ENCODE results near the gene SLC29A2.
A peak's percentile ranks its signal among the peaks of the same experiment; 100 is the strongest.
"Not testable (repeated sequence)": the region's sequence is repeated elsewhere in the genome, so short reads cannot be mapped to it uniquely, and the experiment has no call there.

SLC29A2 gene

GRCh38 chr11:66326261-66327111, 45.1 kb downstream of the SLC29A2 start:
- no peaks in the 10 kb centered on the region for H3K9me3 Mint-ChIP-seq
- no peak overlapping the region for H3K4me3 Mint-ChIP-seq
- no peaks in the 10 kb centered on the region for H3K36me3 Mint-ChIP-seq (ENCODE audit: low read depth)
- peak overlapping the region; percentile 86 for H3K27ac Mint-ChIP-seq
- H3K27me3 Mint-ChIP-seq (ENCODE audit: low read depth): no peaks in the 10 kb centered on the region
- H3K4me1 Mint-ChIP-seq (ENCODE audit: low read depth): peaks cover 28% of the 10 kb centered on the region

GRCh38 chr11:66325263-66325671, 46.3 kb downstream of the SLC29A2 start:
- peaks cover 28% of the 10 kb centered on the region for H3K4me1 Mint-ChIP-seq (ENCODE audit: low read depth)
- no peaks in the 10 kb centered on the region for H3K27me3 Mint-ChIP-seq (ENCODE audit: low read depth)
- H3K4me3 Mint-ChIP-seq: no peak overlapping the region
- no peaks in the 10 kb centered on the region for H3K9me3 Mint-ChIP-seq
- no peak overlapping the region for H3K27ac Mint-ChIP-seq
- peaks cover under 1% of the 10 kb centered on the region for H3K36me3 Mint-ChIP-seq (ENCODE audit: low read depth)

- Mint-ChIP-seq H3K36me3 (ENCODE audit: low read depth) (peaks cover 1% of the 10 kb centered on the region), H3K27me3 (ENCODE audit: low read depth) (no peaks in the 10 kb centered on the region), H3K4me1 (ENCODE audit: low read depth) (peaks cover 28% of the 10 kb centered on the region), H3K27ac (peak overlapping the region; percentile 13), H3K9me3 (no peaks in the 10 kb centered on the region), H3K4me3 (no peak overlapping the region)
Observed at GRCh38 chr11:66324664-66325063, 46.9 kb downstream of the SLC29A2 start.

GRCh38 chr11:66323684-66324083, 47.9 kb downstream of the SLC29A2 start:
- Mint-ChIP-seq H3K4me3 (no peak overlapping the region), H3K9me3 (no peaks in the 10 kb centered on the region), H3K36me3 (ENCODE audit: low read depth) (peaks cover 3% of the 10 kb centered on the region), H3K27ac (no peak overlapping the region), H3K4me1 (ENCODE audit: low read depth) (peaks cover 33% of the 10 kb centered on the region), H3K27me3 (ENCODE audit: low read depth) (peaks cover 2% of the 10 kb centered on the region)

- Mint-ChIP-seq H3K27me3 (ENCODE audit: low read depth) (peaks cover 3% of the 10 kb centered on the region), H3K9me3 (no peaks in the 10 kb centered on the region), H3K4me1 (ENCODE audit: low read depth) (peaks cover 34% of the 10 kb centered on the region), H3K4me3 (no peak overlapping the region), H3K27ac (no peak overlapping the region), H3K36me3 (ENCODE audit: low read depth) (peaks cover 4% of the 10 kb centered on the region)
Observed at GRCh38 chr11:66322732-66323427, 48.7 kb downstream of the SLC29A2 start.

GRCh38 chr11:66321606-66322005, 50.0 kb downstream of the SLC29A2 start:
- H3K36me3 Mint-ChIP-seq (ENCODE audit: low read depth): peaks cover 4% of the 10 kb centered on the region
- H3K9me3 Mint-ChIP-seq: no peaks in the 10 kb centered on the region
- peaks cover 3% of the 10 kb centered on the region for H3K27me3 Mint-ChIP-seq (ENCODE audit: low read depth)
- H3K27ac Mint-ChIP-seq: no peak overlapping the region
- no peak overlapping the region for H3K4me3 Mint-ChIP-seq
- peaks cover 31% of the 10 kb centered on the region for H3K4me1 Mint-ChIP-seq (ENCODE audit: low read depth)

- H3K4me1 Mint-ChIP-seq (ENCODE audit: low read depth): peaks cover 25% of the 10 kb centered on the region
- H3K4me3 Mint-ChIP-seq; H3K36me3 Mint-ChIP-seq (ENCODE audit: low read depth); H3K27me3 Mint-ChIP-seq (ENCODE audit: low read depth); H3K9me3 Mint-ChIP-seq; H3K27ac Mint-ChIP-seq: not testable (repeated sequence)
Observed at GRCh38 chr11:66320748-66321147, 50.8 kb downstream of the SLC29A2 start.

GRCh38 chr11:66320289-66320688, 51.3 kb downstream of the SLC29A2 start:
- H3K9me3 Mint-ChIP-seq; H3K27me3 Mint-ChIP-seq (ENCODE audit: low read depth); H3K27ac Mint-ChIP-seq; H3K36me3 Mint-ChIP-seq (ENCODE audit: low read depth); H3K4me3 Mint-ChIP-seq: not testable (repeated sequence)
- peaks cover 22% of the 10 kb centered on the region for H3K4me1 Mint-ChIP-seq (ENCODE audit: low read depth)

GRCh38 chr11:66318600-66318970, 53.0 kb downstream of the SLC29A2 start:
- Mint-ChIP-seq H3K9me3 (no peaks in the 10 kb centered on the region), H3K36me3 (ENCODE audit: low read depth) (peaks cover 4% of the 10 kb centered on the region), H3K4me3 (no peak overlapping the region), H3K27ac (peak overlapping the region; percentile 50), H3K27me3 (ENCODE audit: low read depth) (peaks cover 7% of the 10 kb centered on the region), H3K4me1 (ENCODE audit: low read depth) (peaks cover 28% of the 10 kb centered on the region)

GRCh38 chr11:66317723-66318599, 53.6 kb downstream of the SLC29A2 start:
- peak overlapping the region; percentile 75 for H3K27ac Mint-ChIP-seq
- H3K4me1 Mint-ChIP-seq (ENCODE audit: low read depth): peaks cover 28% of the 10 kb centered on the region
- no peaks in the 10 kb centered on the region for H3K9me3 Mint-ChIP-seq
- H3K4me3 Mint-ChIP-seq: peak overlapping the region; percentile 14
- peaks cover 4% of the 10 kb centered on the region for H3K36me3 Mint-ChIP-seq (ENCODE audit: low read depth)
- peaks cover 7% of the 10 kb centered on the region for H3K27me3 Mint-ChIP-seq (ENCODE audit: low read depth)

- Mint-ChIP-seq H3K36me3 (ENCODE audit: low read depth) (peaks cover 4% of the 10 kb centered on the region), H3K9me3 (no peaks in the 10 kb centered on the region), H3K27me3 (ENCODE audit: low read depth) (peaks cover 7% of the 10 kb centered on the region), H3K27ac (peak overlapping the region; percentile 38), H3K4me1 (ENCODE audit: low read depth) (peaks cover 26% of the 10 kb centered on the region), H3K4me3 (no peak overlapping the region)
Observed at GRCh38 chr11:66317322-66317722, 54.2 kb downstream of the SLC29A2 start.

GRCh38 chr11:66316849-66317251, 54.7 kb downstream of the SLC29A2 start, which contains the start of gene CD248:
Gene CD248 (minus strand): TSS chr11:66317044. CDS start chr11:66317027, 17 bp downstream.
- Mint-ChIP-seq H3K4me3 (no peak within 1 kb of the TSS), H3K4me1 (ENCODE audit: low read depth) (peaks cover 25% of the 10 kb centered on the region), H3K27ac (peak within 1 kb of the TSS; percentile 38), H3K27me3 (ENCODE audit: low read depth) (peaks cover 7% of the 10 kb centered on the region), H3K36me3 (ENCODE audit: low read depth) (peaks cover 4% of the 10 kb centered on the region), H3K9me3 (no peaks in the 10 kb centered on the region)

- H3K9me3 Mint-ChIP-seq: no peaks in the 10 kb centered on the region
- peaks cover 7% of the 10 kb centered on the region for H3K27me3 Mint-ChIP-seq (ENCODE audit: low read depth)
- peaks cover 25% of the 10 kb centered on the region for H3K4me1 Mint-ChIP-seq (ENCODE audit: low read depth)
- H3K36me3 Mint-ChIP-seq (ENCODE audit: low read depth): peaks cover 4% of the 10 kb centered on the region
- no peak overlapping the region for H3K4me3 Mint-ChIP-seq
- no peak overlapping the region for H3K27ac Mint-ChIP-seq
Observed at GRCh38 chr11:66315921-66316811, 55.4 kb downstream of the SLC29A2 start.
